Hematopoietic multipotent progenitor cell treated with erythropoietin and hydrocortisone succinate and interleukin-3 and kit ligand, for 17 days (in vitro differentiated cells): ENCODE results near the gene CBX4.
"Not testable (repeated sequence)": the region's sequence is repeated elsewhere in the genome, so short reads cannot be mapped to it uniquely, and the experiment has no call there.

Experiments used
- DNase-seq: peaks from one replicate; pipeline ENCODE4 v3.0.0-alpha.2; 2015; ENCODE audit warnings: low spot score

CBX4 gene

GRCh38 chr17:79859676-79860615, 20.7 kb upstream of the CBX4 start:
- no peak for DNase-seq

DNA sequence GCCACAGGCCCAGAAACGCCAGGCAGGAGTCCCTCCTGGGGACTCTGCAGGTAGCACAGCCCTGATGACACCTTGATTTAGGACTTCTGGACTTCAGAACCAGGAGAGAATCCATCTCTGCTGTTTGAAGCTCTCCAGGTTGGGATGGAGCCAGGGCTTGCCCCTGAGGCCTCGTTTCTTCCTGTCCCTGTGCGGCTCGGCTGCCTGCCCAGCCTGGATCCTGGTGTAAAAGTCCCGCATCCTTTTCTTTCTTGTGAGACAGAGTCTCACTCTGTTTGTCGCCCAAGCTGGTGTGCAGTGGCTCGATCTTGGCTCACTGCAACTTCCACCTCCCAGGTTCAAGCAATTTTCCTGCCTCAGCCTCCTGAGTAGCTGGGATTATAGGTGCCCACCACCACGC, 17.9 kb upstream of the CBX4 start:
- DNase-seq: no peak

DNA sequence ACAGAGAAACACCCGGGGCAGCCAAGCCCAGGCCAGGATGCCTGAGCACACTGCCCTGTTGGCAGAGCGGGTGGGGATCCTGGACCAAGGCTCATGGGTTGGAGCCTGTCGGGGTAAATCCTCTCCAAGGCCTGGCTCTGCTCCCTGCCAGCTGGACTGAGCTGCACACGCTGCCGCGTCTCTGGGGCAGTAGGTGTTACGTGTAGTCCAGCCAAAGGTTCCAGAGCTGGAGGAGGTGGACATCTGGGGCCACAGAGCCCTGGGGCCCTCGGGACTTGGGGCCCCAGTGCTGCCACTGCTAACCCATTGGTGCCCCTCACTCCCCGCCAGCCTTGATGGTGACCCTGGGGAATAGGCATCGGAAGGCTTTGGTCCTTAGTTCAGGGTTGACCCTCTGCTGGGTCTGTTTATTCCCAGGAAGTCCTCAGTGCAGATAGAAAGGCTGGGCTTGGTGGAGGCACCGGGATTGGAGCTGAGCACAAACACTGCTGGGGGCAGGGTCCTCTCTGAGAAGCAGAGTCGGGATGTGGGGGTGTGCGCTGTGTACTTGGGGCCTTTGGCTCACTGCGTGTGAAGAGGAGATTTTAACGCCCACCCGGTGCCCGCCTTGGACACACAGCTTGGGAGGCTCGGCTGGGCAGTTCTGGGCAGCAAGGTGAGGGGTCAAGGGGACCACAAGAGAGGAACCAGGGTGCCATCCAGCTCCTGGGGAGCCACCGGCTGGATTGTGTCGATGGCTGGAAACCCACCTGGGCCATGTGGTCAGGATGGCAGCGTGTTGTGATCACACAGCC, 16.3 kb upstream of the CBX4 start:
- DNase-seq: no peak

DNA sequence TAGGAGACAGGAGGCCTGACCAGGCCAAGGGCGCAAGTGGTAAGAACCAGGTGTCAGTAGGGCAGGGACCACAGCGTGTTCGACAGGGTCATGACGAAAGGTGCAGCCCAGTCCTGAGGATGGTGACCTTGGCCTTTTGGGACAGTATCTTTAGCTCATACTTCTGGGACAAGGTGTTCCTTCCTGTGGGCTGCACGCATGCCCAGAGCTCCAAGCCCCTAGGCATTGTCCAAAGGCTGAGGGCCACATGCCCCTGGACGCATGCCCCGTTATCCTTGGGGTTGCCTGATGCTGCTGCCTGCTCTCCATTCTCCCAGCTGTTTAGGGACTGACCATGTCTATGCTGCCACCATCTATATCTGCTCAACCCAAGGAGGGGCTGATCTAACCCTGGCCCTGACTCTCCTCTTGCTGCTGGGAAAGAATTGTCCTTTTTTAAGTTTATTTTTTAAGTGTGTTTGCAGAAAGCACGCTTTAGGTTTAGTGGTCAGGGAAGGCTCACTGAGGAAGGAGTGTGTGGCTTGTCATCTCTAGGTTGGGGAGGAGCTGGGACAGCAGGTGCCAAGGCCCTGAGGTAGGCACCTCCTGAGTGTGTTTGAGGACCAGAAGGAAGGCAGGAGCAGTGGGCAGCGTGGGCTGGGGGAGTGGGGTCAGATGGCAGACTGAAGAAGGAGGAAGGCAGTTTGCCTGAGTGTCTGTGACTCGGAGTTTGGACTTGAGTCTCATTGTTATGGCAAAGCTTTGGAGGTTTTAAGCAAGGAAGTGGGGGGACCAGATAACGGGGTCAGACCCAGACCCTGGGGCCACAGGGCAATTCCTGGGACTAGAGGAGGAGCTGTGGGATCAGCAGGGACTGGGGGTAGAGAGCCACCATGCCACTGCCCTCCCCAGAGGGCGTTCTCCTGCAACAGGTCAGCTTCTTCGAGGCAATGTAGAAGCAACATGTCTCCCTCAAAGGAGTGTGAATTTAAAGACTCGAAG, 15.1 kb upstream of the CBX4 start:
- DNase-seq: no peak

DNA sequence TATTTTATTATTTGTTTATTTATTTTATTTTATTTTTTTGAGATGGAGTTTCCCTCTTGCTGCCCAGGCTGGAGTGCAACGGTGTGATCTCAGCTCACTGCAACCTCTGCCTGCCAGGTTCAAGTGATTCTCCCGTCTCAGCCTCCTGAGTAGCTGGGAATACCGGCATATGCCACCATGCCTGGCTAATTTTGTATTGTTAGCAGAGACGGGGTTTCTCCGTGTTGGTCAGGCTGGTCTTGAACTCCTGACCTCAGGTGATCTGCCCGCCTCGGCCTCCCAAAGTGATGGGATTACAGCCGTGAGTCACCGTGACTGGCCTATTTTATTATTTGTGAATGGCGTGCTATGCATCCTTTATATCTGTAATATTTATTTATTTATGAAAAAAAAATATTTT, 13.9 kb upstream of the CBX4 start:
- DNase-seq: not testable (repeated sequence)

- no peak for DNase-seq
These were observed 13.5 kb upstream of the CBX4 start for GRCh38 chr17:79852748-79853147.

DNA sequence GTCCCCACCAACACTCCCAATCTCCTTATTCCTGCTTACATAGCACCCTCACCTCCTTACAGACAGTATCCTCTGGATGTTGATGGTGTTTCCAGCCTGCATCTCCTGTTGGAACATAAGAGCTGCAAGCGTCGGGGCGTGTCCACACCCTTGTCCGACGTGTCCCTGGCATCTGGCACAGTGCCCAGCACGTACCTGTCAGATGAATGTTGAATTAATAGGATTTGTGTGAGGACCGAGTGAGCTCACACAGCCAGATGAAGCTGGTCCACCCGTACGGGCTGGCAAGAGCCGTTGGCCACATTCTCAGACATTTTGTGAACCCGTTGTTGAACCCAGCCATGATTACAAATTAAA, 12.2 kb upstream of the CBX4 start:
- DNase-seq: no peak

GRCh38 chr17:79850571-79851460, 11.6 kb upstream of the CBX4 start:
- DNase-seq: no peak

GRCh38 chr17:79849953-79850352, 10.7 kb upstream of the CBX4 start:
- no peak for DNase-seq

DNA sequence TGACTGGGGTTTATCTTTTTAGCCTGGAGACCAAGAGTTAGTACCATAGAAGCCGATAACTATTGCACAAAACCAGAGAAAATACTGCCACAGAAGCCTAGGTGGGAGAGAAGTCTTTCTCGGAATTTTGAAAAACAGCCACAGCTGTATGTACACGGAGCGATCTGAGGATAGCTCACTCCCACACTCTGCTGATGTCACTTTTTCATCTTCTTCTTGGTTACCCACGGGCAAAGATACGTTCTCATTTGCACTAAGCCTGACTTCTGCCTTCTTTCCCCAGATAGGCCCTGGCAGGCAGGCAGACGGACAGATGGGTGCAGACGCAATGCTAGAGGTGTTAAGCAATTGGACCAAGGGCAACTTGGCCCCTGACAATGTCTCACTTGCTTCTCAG, 9.1 kb upstream of the CBX4 start:
- DNase-seq: no peak

DNA sequence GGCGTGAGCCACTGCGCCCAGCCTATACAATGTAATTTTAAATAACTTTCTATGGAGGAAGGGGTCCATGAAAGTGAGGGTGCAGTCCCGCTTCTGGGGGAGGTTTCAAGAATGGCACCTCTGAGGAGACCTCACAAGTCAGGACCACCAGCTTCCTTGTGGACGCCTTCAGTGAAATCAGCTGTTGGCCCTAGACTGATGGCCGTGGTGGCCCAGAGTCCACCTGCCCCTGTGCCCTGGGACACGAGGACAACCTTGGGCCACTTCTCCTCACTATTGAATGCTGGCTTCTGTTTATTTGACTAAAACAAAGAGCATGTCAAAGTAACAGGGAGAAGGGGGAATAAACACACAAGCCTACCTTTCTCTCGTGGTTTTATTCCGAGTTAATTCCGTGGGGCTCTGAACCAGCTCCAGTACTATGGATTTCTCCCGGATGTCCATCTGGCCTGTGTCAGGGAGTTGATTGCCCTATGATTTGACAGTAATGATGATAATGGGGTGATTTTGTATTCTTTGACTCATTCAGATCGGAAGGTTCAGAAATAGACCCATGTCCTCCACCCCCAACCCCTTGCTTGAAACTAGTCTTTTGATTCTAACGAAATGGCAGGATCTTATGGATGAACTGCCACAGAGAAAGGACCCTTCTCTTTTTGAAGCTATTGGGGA, 8.6 kb upstream of the CBX4 start:
- DNase-seq: no peak

DNA sequence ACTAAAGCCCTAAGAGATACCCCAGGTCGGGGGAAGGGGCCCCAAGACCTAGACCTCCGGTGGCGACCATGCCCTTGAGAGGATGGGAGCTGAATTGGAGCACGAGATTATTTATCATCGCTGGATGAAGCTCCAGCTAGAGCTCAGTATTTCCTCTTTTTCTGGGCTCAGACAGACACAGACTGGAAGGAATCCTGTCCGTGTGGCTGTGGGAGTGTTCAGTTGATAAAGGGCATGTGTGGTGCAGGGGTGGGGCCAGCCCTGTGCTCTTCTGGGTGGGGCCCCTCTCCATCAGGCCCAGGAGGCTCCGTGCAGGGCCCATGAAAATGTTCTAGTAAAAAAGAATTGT, 6.3 kb upstream of the CBX4 start:
- DNase-seq: peak; percentile 51

DNA sequence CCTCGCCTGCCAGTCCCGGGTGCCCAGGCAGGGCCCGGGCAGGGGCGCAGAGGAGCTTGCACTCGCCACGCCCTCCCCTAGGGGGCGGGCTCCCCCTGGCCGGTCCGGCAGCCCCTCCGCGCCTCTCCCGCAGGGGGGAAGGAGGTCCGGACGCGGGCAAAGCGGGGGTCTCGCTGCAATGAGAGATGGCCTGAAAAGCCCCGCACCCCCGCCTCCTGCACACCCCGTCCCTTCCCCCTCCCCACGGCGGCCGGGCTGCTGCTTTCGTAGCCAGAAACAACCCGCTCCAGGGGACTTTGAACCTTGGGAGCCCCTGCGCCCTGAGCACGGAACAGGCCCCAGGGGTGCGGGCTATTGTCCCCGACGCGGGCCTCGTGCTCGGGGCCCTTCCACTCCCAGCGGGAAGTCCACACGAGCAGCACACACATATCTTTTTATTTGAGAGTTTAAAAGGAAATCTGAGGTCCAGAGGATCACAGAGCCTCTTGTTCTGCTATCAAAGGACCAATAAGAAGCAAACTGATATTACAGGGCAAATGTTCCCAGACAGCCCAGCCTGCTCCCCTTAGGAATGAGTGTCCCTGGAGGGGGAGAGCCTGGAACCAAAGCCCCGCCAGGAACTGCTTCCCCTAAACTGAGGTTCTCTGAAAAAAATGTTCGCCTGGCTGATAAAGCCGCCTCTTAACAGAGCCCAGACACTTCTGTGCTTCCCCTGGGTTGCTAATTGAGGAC, 5.8 kb upstream of the CBX4 start:
- no peak for DNase-seq

DNA sequence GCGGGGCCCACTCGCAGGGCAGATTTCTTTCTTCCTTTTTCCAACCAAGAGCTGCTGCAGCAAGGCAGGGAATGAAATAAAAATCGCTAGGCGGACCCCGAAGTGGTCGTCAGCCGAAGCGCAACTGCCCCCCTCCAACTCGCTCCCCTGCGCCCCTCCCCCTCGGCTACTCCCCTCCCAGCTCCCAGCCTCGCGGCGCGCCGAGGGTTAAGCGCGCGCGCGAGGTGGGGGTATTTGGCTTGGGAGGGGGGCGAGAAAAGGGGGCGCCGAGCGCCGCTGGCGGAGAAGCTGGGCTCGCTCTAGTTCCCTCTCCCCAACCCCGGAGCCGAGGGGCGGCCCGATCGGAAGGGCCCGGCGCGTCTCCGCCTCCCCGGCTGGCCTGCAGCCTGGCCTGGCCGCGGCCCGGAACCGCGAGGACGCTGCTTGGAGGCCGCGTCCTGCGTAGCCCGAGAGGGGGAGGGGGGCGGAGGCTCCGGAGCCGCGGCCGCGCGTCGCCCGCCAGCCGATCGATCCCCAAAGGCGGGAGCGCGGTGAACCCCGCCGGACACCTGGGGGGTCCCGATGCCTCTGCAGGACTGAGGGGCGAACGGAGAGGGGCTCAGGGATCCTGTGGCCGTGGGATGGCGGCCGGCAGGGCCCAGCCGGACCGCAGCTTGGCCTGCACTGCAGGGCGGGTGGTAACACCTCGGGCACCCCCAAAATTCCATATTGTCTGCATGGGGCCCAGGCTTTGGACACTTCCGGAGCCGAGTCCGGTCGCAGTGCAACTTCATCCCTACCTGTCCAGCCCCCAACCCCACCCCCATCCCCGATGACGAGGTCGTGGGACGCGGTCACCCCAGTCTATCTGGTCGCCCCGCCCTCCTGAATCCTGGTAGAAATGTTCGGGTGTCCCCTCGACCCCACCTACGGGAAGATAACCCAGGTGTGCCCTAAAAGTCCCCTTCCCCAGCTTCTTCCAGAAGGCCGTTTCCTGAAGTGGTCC, 4.9 kb upstream of the CBX4 start:
- no peak for DNase-seq

DNA sequence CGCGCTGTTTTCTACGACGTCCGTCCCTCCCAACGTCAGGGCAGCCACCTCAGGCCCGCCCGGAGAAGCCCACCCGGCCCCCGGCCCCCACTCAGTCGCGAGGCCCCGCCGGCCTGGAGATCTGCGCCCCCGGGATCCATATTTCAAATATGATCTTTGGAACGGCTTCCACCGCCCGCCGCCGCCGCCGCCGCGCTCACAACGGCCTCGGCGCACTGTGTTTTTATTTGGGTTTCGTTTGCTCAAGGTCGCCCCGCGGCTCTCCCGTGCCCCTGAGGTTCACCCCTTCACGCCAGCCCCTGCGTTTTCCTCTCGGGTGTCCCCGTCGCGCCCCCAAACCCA, 4.2 kb upstream of the CBX4 start:
- DNase-seq: no peak

GRCh38 chr17:79842656-79843473, 3.6 kb upstream of the CBX4 start:
- no peak for DNase-seq

DNA sequence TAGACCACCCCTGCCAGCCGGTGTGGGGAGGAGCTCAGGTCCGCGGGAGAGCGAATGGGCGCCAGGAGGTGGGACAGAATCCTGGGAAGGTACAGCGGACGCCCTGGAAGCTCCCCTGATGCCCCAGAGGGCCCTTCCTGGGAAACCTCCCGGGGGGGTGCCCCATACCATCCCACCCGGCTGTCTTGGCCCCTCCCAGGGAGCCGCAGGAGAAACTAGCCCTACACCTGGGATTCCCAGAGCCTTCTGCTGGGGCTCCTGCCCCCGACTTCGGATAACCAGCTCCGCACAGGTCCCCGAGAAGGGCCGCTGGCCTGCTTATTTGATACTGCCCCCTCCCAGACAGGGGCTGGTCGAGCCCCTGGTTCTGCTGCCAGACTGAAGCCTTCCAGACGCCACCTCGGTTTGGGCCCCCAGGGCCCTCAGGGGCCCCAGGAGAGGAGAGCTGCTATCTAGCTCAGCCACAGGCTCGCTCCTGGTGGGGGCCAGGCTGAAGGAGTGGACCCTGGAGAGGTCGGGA, 3.0 kb upstream of the CBX4 start:
- no peak for DNase-seq
